GDM1 (cell line): Measurements from ENCODE around the gene RFC2.
"Not testable (repeated sequence)": the region's sequence is repeated elsewhere in the genome, so short reads cannot be mapped to it uniquely, and the experiment has no call there.

Experiments
- DNase-seq: peaks from one replicate; lab custom pipeline; 2025; lab: John Stamatoyannopoulos, UW

The RFC2 gene

GRCh38 chr7:74282748-74283459 is 28.7 kb upstream of the RFC2 start:
- DNase-seq, result no peak

DNA sequence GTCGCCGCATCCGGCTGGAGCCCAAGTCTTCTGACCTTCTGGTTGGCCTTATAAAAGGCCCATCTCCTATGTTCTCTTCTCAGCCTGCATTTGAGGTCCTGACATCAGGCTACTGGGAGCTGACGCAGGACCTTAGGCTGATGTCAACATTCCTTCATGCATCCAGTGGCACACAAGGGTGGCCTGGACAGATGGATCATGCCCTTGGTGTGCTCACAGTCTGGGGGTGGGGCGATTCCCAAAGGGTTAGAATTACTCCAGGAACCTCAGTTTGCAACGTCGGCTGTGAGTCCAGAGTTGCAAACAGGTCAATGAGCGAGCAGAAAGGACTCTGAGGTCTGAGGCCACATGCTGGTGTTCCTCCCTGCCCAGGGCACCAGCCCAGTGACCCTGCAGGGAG is 26.8 kb upstream of the RFC2 start:
- no peak for DNase-seq

- no peak for DNase-seq
Measured at GRCh38 chr7:74277636-74278035, 23.4 kb upstream of the RFC2 start.

DNA sequence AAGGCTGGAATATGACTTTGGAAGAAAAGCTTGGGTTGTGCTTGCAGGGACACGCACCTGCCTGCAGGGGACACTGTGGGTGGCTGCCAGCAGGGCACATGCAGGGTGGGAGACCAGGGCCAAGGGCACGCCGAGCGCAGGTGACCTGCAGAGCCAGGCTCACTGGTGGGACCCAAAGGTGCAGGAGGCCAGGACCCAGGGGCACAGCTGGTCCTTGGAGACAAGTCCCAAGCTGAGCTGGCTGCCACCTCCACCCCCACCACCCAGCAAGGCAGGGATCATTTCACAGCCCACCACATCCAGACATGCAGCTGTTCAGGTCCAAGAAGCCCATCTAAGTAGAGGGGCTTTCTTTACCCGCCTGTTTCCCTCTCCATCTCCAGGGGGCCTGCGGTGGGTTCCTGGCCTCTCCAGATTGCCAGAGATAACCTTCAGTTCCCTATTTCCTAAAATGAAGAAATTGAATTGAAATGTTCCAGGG is 21.2 kb upstream of the RFC2 start:
- peak; percentile 29 for DNase-seq

DNA sequence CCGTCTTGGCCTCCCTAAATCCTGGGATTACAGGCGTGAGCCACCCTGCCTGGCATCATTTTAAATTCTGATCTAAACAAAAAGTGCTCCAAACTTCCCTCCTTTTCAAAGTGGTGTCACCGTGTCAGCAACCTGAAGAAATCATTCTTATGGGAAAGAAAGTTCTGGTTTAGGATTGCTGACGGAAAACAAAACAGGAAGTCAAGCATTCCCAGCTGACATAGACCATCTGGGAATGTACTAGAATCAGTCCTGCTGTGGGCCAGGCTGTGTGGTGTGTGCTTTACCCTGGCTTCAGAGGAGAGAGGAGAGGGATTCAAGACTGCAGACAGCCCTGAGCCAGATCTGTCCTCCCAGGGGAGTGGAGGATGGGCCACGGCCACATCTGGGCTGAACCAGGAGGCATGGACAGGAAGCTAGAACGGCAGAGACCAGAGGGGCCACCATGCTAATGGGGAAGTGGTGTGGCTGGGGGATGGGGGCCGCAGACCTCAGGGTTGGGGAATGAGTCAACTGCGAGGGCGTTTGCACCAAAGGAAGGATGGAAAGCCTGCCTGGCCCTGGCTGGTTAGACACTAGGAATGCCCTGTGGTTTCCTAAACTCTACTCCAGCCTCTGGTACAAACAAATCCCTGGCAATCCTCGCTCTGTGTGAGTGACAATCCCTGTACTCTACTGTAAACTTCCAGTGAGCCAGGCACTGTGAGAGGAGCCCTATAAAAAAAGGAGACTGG is 18.3 kb upstream of the RFC2 start:
- DNase-seq, result peak; percentile 96

- peak; percentile 55 for DNase-seq
Measured at GRCh38 chr7:74271742-74272141, 17.5 kb upstream of the RFC2 start.

DNA sequence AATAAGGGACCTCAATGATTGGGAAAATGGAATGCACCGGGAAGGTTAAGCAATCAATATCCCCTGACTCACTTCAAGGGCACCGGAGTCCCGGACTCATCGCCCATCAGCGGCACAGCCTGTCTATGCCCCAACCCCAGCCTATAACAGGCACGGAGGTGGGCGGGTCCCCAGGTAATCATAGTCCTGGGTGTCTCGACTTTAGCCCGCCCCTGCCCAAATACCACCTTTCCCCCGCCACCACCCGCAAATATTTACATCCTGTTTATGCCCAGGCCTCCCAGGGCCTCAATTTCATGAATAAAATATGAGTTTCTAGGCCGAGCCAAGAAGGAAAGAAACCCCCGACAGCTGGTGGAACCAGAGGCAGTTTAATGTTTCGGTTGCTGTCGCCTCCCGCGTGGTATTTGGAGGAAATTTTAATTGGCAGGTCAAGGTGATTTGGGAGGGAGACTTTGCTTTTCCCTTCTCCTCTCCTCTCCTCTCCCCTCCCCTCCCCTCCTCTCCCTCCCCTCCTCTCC is 15.6 kb upstream of the RFC2 start:
- peak; percentile 57 for DNase-seq

DNA sequence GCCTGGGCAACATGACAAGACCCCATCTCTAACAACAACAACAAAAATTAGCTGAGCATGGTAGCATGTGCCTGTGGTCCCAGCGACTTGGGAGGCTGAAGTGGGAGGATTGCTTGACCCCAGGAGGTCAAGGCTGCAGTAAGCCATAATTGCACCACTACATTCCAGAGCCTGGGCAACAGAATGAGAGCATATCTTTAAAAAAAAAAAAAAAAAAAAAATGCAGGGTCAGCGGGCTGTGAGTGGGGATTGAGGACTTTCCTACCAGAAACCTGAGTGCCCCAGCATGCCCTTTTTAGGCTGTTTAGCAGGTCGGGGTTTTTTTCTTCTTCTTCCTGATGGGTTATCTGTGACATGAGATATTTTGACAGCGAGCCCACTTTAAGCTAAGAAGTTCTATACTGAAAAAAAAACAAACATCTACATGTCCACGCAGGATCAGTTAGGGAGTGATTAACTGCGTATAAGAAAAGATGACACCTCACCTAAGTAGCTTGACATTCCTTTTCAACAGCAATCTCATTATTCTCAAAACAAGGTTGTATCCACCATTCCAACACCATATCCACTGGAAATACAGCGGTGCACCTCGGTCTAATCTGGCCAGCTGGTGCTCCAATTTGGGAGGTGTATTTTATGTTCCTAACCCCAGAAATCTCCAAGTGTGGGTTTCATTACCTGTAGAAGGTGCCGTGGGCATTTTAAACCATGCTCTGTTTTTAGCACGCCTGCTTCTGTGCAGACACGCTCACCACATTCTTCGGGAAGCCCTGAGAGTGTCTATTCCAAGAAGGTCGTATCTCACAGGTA is 13.8 kb upstream of the RFC2 start:
- no peak for DNase-seq

GRCh38 chr7:74266191-74266963 is 12.2 kb upstream of the RFC2 start:
- peak; percentile 23 for DNase-seq

DNA sequence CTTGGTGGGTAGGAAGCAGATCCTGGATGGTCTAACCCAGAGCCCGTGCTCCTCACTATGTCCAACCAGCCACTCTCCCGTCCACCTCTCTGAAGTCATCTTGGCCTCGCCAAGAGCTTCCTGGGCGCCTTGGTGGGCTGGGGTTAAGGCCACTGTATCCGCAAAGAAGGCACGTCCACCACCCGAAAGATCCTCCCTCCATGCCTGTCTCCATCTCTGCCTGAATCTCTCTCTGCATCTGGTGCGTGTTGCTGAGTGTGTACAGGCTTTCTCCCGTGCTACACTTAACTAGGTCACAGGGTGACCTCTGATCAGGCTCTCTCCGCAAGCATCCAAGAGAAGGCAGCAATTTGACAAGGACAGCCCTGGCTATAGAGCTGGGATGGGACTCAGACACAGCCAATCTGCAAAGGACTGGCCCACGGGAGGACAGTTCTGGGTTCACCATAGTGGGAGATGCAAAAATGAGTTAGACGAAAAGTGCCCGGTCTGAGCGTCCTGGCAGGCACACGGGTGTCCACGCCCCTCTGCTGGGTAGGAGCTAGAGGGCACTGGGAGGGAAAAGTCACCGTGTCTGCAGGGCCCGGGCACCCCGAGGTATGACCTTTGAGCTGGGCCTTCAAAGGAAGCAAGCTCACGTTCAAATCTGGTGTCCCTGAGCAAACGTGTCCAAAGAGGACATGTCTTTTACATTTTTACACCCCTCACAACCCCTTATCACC is 9.4 kb upstream of the RFC2 start:
- no peak for DNase-seq

GRCh38 chr7:74262639-74263398 is 8.6 kb upstream of the RFC2 start:
- DNase-seq, result no peak

DNA sequence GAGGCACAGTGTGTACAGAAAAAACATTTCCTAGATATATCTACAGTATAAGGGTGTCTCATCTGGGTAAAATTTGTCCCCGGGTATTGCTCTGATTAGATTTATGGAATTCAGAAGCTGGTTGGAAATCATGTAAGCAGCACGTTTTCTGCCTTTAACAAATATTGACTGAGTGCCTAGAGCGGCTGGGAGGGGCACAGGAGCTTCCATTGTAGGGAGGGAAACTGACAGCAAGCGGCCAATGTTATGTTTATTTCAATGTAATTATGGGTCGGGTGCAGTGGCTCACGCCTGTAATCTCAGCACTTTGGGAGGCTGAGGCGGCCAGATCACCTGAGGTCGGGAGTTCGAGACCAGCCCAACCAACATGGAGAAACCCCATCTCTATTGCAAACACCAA is 4.4 kb upstream of the RFC2 start:
- DNase-seq, result no peak

- DNase-seq, result no peak
Measured at GRCh38 chr7:74256491-74257408, 2.6 kb upstream of the RFC2 start.

DNA sequence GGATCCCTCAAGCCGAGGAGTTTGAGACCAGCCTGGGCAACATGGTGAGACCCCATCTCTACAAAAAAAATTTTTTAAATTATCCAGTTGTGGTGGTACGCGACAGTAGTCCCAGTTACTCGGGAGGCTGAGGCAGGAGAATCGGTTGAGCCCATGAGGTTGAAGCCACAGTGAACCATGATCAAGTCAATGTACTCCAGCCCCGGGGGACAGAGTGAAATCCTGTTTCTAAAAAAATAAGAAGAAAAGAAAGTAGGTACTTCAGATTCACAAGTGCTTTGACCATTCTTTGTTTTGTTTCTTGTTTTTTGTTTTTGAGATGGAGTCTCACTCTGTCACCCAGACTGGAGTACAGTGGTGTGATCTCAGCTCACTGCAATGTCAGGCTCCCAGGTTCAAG is 1.3 kb upstream of the RFC2 start:
- DNase-seq, result not testable (repeated sequence)

- no peak for DNase-seq
Measured at GRCh38 chr7:74254858-74255379, 720 bp upstream of the RFC2 start.

GRCh38 chr7:74253835-74254128 is 417 bp downstream of the RFC2 start:
- no peak for DNase-seq

- no peak for DNase-seq
Measured at GRCh38 chr7:74253331-74253730, 868 bp downstream of the RFC2 start.

GRCh38 chr7:74252893-74253292 is 1.3 kb downstream of the RFC2 start:
- no peak for DNase-seq

GRCh38 chr7:74249058-74249457 is 5.1 kb downstream of the RFC2 start:
- not testable (repeated sequence) for DNase-seq
